Measurements from ENCODE around the gene NISCH.

NISCH gene

DNA sequence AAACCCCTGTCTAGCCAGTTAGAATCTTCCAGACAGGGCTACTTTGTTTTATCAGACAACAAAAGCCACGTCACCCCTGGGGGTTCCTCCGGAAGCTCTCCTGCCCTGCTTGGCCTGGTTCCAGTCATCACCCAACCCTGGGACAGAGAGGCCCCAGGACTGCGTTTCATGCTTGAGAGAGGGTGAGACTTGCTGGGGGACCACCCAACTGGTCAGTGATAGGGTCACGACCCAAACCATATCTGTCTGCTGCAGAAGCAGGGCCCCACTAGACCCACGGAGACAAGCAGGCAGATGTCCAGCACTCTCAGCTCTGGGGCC lies 77.1 kb downstream of the NISCH start:
- Histone ChIP-seq H3K36me3 (ENCODE audit: insufficient read depth, low read length) (no peaks in the 10 kb centered on the region), H3K9ac (ENCODE audit: low read depth, low read length, poor library complexity, severe bottlenecking) (peak overlapping the region; percentile 36), H3K79me2 (ENCODE audit: insufficient read depth, low read length) (peaks cover 8% of the 10 kb centered on the region)

DNA sequence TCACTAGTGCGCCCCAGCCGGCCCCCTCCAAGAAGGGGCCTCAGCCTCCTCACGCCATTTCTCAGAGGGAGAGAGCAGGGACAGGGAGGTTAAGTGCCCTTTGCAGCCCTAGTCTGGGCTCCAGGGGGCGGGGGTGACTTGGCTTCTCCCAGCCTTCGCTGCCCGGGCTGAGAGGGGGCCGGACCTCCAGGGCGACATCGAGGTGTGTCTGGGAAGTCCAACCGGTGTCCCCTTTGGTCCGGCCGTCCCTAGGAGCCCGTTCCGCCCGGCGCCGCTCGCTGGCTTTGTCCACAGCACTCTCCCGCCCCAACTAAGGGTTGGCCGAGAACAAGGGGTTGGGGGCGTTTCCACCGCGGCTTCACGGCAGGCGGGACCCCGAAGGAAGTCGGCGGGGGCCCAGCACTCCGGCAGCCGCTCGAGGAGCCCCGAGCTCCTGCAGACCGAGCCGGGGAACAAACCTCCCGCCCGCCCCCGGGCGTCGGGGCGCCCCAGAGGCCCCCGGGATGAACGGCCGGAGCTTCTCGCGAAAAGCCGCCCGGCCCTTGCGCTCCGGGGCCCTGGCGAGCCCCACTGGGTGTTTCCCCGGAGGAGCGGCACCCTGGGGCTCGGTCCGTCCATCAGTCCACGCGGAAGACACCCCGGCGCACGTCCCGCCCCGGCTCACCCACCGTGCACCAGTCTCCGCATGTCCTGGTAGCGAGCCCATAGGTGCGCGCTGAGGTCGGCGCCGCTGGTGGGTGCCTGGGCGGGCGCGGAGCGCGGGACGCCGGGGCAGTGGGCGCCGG lies 77.6 kb downstream of the NISCH start:
- no peaks in the 10 kb centered on the region for H3K27me3 ChIP-seq (ENCODE audit: insufficient read depth, low read length, poor library complexity, severe bottlenecking)
- no peaks in the 10 kb centered on the region for H3F3A ChIP-seq (ENCODE audit: low read depth)
- H3K9ac ChIP-seq (ENCODE audit: low read depth, low read length, poor library complexity, severe bottlenecking), result peak overlapping the region; percentile 36
- H3K79me2 ChIP-seq (ENCODE audit: insufficient read depth, low read length), result peaks cover 14% of the 10 kb centered on the region
- H4K20me1 ChIP-seq (ENCODE audit: insufficient read depth, low read length, poor library complexity, severe bottlenecking), result peaks cover 11% of the 10 kb centered on the region
- H3K36me3 ChIP-seq (ENCODE audit: insufficient read depth, low read length), result no peaks in the 10 kb centered on the region
- no peaks in the 10 kb centered on the region for H3K9me2 ChIP-seq (replicated peaks; ENCODE audit: low read depth, low read length)
- H3K4me2 ChIP-seq (ENCODE audit: low read depth, low read length, poor library complexity, severe bottlenecking), result peak overlapping the region; percentile 36
- no peaks in the 10 kb centered on the region for H3K9me3 ChIP-seq (ENCODE audit: insufficient read depth, low read depth, low read length)
- H3K4me1 ChIP-seq (ENCODE audit: insufficient read depth, low read length, poor library complexity, severe bottlenecking), result peaks cover 16% of the 10 kb centered on the region
- no peak for TF ChIP-seq CTCF (conservative IDR thresholded peaks at IDR 0.05; ENCODE audit: low read length)
- TF ChIP-seq EZH2phosphoT487 (IDR thresholded peaks at IDR 0.05; ENCODE audit: borderline replicate concordance), result no peak
- H2AFZ ChIP-seq (ENCODE audit: low read length), result 0 out of 2 replicates have a peak overlapping the region, but pooled peaks have one; percentile 48
- H3K4me3 ChIP-seq (ENCODE audit: low read length, poor library complexity, severe bottlenecking), result peak overlapping the region; percentile 59

More for the DNA sequence above, 77.1 kb downstream of the NISCH start:
- Histone ChIP-seq H3K4me1 (ENCODE audit: insufficient read depth, low read length, poor library complexity, severe bottlenecking) (peaks cover 10% of the 10 kb centered on the region), H3K4me3 (ENCODE audit: low read length, poor library complexity, severe bottlenecking) (peak overlapping the region; percentile 59), H4K20me1 (ENCODE audit: insufficient read depth, low read length, poor library complexity, severe bottlenecking) (peaks cover 6% of the 10 kb centered on the region), H2AFZ (ENCODE audit: low read length) (no peak overlapping the region), H3F3A (ENCODE audit: low read depth) (no peaks in the 10 kb centered on the region), H3K27me3 (ENCODE audit: insufficient read depth, low read length, poor library complexity, severe bottlenecking) (no peaks in the 10 kb centered on the region), H3K9me3 (ENCODE audit: insufficient read depth, low read depth, low read length) (no peaks in the 10 kb centered on the region), H3K4me2 (ENCODE audit: low read depth, low read length, poor library complexity, severe bottlenecking) (peak overlapping the region; percentile 36), H3K9me2 (replicated peaks; ENCODE audit: low read depth, low read length) (no peaks in the 10 kb centered on the region)
- no peak for TF ChIP-seq EZH2phosphoT487 (IDR thresholded peaks at IDR 0.05; ENCODE audit: borderline replicate concordance)

- H3K4me1 ChIP-seq (ENCODE audit: insufficient read depth, low read length, poor library complexity, severe bottlenecking), result peaks cover 21% of the 10 kb centered on the region
- H4K20me1 ChIP-seq (ENCODE audit: insufficient read depth, low read length, poor library complexity, severe bottlenecking), result peaks cover 14% of the 10 kb centered on the region
- TF ChIP-seq CTCF (conservative IDR thresholded peaks at IDR 0.05; ENCODE audit: low read length) (no peak), EZH2phosphoT487 (IDR thresholded peaks at IDR 0.05; ENCODE audit: borderline replicate concordance) (no peak)
- H3K27me3 ChIP-seq (ENCODE audit: insufficient read depth, low read length, poor library complexity, severe bottlenecking), result no peaks in the 10 kb centered on the region
- no peaks in the 10 kb centered on the region for H3K36me3 ChIP-seq (ENCODE audit: insufficient read depth, low read length)
- peak within 1 kb of the TSS; percentile 59 for H3K4me3 ChIP-seq (ENCODE audit: low read length, poor library complexity, severe bottlenecking)
- peaks cover 21% of the 10 kb centered on the region for H3K79me2 ChIP-seq (ENCODE audit: insufficient read depth, low read length)
- no peaks in the 10 kb centered on the region for H3F3A ChIP-seq (ENCODE audit: low read depth)
- no peaks in the 10 kb centered on the region for H3K9me3 ChIP-seq (ENCODE audit: insufficient read depth, low read depth, low read length)
- H3K9ac ChIP-seq (ENCODE audit: low read depth, low read length, poor library complexity, severe bottlenecking), result peak within 1 kb of the TSS; percentile 36
- H3K9me2 ChIP-seq (replicated peaks; ENCODE audit: low read depth, low read length), result no peaks in the 10 kb centered on the region
- 0 out of 2 replicates have a peak within 1 kb of the TSS, but pooled peaks have one; percentile 48 for H2AFZ ChIP-seq (ENCODE audit: low read length)
- peak within 1 kb of the TSS; percentile 36 for H3K4me2 ChIP-seq (ENCODE audit: low read depth, low read length, poor library complexity, severe bottlenecking)
Measured at GRCh38 chr3:52533623-52534280, 78.3 kb downstream of the NISCH start, which contains the start of gene NT5DC2. NT5DC2 (minus strand) TSS chr3:52533857; CDS start chr3:52533737, 120 bp downstream.
